Epithelial cell of esophagus (primary cell): ENCODE results near the gene ELAC1.
"Not testable (repeated sequence)": the region's sequence is repeated elsewhere in the genome, so short reads cannot be mapped to it uniquely, and the experiment has no call there.

ENCODE experiments used
- DNase-seq: peaks from one replicate; pipeline ENCODE4 v3.0.0; 2010; ENCODE audit warnings: low read depth
- H3K4me3 ChIP-seq: 2 replicates; pipeline ENCODE4 v1.5.1; 2011; ENCODE audit warnings: mild to moderate bottlenecking, low read length, control low read depth
- TF ChIP-seq, protein P1 (sequence below): IDR thresholded peaks from 2 replicates; pipeline ENCODE4 v1.5.1; 2011; ENCODE audit warnings: low read depth, mild to moderate bottlenecking, low read length, control low read depth, inconsistent platforms; ENCODE audit not compliant: insufficient read depth; ENCODE audit errors: missing control alignments

The ELAC1 gene

DNA sequence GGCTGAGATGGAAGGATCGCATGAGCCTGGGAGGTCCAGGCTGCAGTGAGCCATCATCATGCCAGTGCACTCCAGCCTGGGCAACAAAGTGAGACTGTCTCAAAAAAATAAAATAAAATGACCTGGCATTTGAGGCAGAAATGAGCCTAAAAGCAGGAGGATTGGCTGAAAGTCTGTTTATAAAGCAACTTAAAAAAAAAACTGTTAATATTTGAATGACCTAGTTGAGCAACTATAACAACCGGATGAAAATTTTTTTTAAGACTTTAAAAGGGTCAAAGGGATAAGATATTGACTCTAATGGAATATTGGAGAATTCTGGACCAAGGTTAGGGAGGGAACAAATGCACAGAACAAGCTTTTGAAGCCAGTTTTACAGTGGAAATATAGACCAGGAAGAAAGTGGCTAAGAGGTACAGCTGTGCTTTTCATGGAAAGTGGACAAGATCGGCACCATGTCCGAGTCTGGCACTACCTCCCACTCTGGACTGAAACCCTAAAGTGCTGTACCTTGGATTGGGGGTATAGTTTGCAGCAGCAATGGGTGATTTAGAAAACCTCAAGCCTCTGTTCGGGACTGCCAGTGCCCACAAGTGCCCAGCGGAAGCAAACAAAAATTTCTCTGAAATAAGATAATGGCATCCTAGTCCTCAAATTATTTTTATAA is 33.2 kb upstream of the ELAC1 start:
- DNase-seq = no peak
- no peak overlapping the region for H3K4me3 ChIP-seq

DNA sequence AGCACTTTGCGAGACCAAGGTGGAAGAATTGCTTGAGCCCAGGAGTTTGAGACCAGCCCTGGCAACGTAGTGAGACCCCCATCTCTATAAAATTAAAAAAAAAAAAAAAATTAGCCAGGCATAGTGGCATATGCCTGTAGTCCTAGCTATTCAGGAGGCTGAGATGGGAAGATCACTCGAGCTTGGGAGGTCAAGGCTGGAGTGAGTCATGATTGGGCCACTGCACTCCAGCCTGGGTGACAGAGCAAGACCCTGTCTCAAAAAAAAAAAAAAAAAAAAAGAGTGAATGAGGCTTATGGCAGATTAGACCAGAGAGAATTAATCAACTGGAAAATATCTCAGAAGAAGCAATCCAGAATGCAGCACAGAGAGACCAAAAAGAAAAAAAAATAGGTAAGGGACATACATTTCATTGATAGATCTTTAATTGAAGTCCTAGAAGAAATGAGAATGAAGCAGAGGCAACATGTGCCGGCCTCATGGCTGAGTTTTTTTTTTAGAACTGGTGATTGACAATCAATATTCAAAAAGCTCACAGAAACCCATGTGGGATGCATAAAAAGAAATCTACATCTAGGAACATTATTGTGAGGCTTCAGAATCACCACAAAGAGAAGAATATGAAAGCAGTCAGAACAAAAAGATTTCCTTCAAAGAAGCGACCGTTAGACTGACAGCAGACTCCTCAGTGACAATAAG is 32.2 kb upstream of the ELAC1 start:
- DNase-seq = no peak
- TF ChIP-seq, protein P1, sequence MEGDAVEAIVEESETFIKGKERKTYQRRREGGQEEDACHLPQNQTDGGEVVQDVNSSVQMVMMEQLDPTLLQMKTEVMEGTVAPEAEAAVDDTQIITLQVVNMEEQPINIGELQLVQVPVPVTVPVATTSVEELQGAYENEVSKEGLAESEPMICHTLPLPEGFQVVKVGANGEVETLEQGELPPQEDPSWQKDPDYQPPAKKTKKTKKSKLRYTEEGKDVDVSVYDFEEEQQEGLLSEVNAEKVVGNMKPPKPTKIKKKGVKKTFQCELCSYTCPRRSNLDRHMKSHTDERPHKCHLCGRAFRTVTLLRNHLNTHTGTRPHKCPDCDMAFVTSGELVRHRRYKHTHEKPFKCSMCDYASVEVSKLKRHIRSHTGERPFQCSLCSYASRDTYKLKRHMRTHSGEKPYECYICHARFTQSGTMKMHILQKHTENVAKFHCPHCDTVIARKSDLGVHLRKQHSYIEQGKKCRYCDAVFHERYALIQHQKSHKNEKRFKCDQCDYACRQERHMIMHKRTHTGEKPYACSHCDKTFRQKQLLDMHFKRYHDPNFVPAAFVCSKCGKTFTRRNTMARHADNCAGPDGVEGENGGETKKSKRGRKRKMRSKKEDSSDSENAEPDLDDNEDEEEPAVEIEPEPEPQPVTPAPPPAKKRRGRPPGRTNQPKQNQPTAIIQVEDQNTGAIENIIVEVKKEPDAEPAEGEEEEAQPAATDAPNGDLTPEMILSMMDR = no peak
- H3K4me3 ChIP-seq = no peak overlapping the region

More for the DNA sequence above, 33.2 kb upstream of the ELAC1 start:
- TF ChIP-seq, protein P1 = no peak

DNA sequence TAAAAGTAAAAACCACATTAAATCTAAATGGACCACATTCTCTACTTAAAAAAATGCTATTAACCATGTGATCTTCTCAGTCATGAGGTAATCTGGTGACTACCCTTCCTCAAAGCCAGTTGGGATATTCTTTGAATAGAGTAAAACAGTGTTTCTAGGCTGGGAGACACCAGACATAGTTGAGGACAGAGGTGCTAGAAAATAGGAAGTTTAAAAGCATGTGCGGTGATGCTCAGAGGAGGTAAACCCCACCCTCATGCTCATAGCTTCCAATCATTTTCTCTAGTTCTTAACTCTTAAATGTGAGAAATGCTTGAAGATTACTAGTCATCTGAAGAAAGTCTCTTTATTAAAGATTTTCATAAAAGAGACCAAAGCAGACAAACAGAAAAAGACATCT is 30.7 kb upstream of the ELAC1 start:
- no peak overlapping the region for H3K4me3 ChIP-seq
- TF ChIP-seq, protein P1 = no peak
- DNase-seq = no peak

DNA sequence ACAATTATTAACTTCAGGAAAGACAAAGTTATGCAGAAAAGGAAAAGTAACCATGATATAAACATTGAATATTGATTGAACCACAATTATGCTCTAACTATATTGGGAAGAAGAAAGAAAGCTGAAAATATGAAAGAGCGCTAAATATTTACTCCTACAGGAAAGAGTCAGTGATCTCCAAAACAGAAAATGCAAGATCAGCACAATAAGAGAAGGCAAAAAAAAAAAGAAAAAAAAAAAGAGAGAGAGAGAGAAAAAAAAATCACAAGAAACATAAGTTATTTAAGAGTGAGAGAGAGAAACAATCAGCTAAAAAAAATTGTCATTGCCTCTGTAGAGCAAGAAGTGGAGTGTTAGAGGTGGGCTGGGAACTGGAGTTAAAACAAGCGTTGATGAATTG is 28.9 kb upstream of the ELAC1 start:
- TF ChIP-seq, protein P1 = no peak
- no peak for DNase-seq
- H3K4me3 ChIP-seq = no peak overlapping the region

DNA sequence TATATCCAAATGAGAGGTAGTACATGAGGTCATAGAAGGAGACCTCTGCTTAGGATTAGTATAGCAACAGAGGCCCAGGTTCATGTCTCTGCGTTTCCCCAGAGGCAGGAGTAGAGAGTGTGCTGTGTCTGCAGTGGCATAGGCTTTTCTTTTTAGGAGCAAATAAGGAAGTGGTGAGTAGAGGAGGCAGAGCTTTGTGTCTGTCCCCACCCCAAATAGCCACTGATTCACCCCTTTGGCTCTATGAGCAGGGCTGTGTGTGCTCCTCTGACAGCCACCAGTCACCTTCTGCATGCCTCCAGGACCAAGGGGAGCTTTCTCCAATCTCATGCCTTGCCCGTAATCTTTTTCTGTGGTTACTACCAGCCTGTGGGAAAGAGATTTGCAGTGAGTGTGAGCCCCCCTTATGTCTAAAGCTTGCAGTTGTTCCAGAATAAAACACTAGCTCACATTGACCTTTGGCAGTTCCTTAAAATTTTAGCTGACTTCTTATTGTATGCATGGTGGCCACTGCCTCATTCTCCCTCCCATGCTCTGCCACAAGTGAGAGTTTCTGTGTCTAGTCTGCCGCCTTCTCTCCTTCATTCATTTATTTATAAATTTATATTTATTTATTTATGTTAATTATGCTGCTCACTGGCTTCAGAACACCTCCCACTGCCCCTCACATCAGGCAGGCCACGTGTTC is 23.5 kb upstream of the ELAC1 start:
- TF ChIP-seq, protein P1 = no peak
- DNase-seq = peak; percentile 44
- no peak overlapping the region for H3K4me3 ChIP-seq

DNA sequence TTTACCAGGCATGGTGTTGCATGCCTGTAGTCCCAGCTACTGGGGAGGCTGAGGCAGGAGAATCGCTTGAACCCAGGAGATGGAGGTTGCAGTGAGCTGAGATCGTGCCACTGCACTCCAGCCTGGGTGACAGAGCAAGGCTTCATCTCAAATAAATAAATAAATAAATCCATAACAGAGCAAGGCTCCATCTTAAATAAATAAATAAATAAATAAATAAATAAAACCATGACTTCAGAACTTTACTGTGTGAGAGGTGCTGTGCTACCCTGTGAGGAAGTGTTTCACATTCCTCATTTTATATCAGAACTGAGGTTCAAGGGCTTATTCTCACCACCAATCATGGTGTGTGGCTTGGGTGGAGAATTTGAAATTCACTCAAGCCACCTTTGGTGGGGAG is 21.9 kb upstream of the ELAC1 start:
- DNase-seq, H3K4me3 ChIP-seq: not testable (repeated sequence)

DNA sequence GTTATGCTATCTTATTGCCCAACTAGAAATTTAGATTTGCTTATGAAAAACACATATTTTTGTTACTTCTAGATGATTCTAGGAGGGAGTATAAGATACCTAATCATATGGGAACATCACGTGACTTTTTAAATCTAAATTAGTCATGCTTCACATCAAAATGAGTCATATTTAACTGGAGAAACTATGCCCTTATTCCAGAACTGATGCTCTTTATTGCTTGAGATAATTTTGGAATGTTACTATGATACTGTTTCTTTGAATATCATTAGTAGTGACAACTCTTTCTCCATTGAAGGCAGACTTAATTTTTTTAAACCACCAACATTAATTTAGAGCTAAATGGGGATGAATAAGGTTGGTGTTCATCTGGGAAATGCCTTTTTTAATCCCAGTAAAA is 19.9 kb upstream of the ELAC1 start:
- TF ChIP-seq, protein P1 = no peak
- DNase-seq = peak; percentile 28
- H3K4me3 ChIP-seq = no peak overlapping the region
